ENCODE data around the gene NME7.

NME7 gene

DNA sequence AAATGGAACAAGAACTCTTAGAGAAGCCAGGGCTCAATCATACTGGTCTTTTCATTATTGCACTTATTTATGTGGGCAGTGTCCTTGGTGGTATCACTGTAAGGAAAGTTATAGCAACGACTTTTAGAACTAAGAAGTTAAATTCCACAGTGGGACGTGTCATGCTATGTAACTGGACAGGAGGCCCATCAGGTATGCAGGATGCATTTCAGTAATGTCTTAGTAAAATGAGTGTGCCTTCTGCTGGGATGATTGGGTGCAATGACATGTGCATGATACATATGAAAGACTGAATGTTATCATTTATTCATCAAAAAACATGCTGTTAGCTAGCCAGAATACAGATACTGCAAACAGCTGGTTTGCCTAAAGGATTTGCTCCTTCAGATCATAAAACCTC lies 268.0 kb downstream of the NME7 start:
- DNase-seq (ENCODE audit: low spot score in 2 of 2): no peak
- Mint-ChIP-seq H3K9me3 (no peaks in the 10 kb centered on the region), H3K36me3 (ENCODE audit: insufficient read depth) (peaks cover 1% of the 10 kb centered on the region), H3K27me3 (no peaks in the 10 kb centered on the region), H3K27ac (ENCODE audit: low read depth) (no peak overlapping the region), H3K4me3 (no peak overlapping the region), H3K4me1 (no peaks in the 10 kb centered on the region)
- ATAC-seq (replicated peaks; ENCODE audit: extremely low read depth, poor library complexity, severe bottlenecking): no peak

DNA sequence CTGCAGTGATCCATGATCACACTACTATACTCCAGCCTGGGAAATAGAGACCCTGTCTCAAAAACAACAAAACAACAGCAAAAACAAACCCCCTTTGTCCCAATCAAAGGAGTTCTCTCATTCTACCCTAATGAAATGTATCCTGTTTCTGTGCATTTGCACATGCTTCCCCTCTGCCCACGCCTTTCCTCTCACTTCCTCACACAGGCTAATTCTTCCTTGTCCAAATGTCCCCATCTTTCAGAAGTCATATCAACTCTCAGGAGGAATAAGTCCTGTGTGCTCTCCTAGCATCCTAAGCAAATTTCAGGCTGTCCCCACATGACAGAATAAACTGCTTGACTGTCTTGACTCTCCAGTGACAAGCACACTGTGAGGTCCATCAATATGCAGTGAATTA lies 269.2 kb downstream of the NME7 start:
- H3K4me1 Mint-ChIP-seq: no peaks in the 10 kb centered on the region
- DNase-seq (ENCODE audit: low spot score in 2 of 2): no peak
- H3K27ac Mint-ChIP-seq (ENCODE audit: low read depth): no peak overlapping the region
- no peak overlapping the region for H3K4me3 Mint-ChIP-seq
- H3K27me3 Mint-ChIP-seq: no peaks in the 10 kb centered on the region
- ATAC-seq (replicated peaks; ENCODE audit: extremely low read depth, poor library complexity, severe bottlenecking): no peak
- peaks cover 1% of the 10 kb centered on the region for H3K36me3 Mint-ChIP-seq (ENCODE audit: insufficient read depth)
- no peaks in the 10 kb centered on the region for H3K9me3 Mint-ChIP-seq

DNA sequence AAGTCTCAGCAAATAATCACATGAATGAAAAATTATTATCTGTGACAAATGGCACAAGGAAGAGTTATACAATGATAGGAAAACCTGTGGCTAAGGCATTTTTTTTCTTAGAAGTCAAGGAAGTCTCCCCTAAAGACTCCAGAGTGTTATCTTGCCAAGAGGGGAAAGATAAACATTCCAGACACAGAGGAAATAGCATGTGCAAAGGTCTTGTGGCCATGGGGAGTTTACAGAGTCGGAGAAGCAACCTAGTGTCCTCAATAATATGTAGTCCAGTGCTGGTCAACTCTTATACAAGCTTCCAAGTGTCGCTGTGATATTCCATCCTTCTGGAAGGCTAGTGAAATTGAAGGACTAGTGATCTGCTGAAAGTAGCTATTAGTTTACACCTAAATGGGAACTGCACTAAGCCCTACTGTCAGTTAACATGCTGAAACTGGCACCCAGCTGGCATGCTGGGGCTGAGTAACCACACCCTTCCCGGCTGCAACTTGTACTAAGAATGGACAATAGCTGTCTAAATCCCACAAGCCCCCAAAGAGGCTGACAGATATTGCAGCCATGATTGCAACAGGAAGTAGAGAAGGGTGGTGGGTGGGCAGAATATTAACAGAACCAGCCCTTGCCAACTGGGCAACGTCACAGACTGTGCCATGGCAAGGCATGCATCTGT lies 272.6 kb downstream of the NME7 start:
- peaks cover 1% of the 10 kb centered on the region for H3K36me3 Mint-ChIP-seq (ENCODE audit: insufficient read depth)
- H3K9me3 Mint-ChIP-seq: no peaks in the 10 kb centered on the region
- no peaks in the 10 kb centered on the region for H3K4me1 Mint-ChIP-seq
- ATAC-seq (replicated peaks; ENCODE audit: extremely low read depth, poor library complexity, severe bottlenecking) (no peak), DNase-seq (ENCODE audit: low spot score in 2 of 2) (no peak)
- no peaks in the 10 kb centered on the region for H3K27me3 Mint-ChIP-seq
- H3K4me3 Mint-ChIP-seq: no peak overlapping the region
- no peak overlapping the region for H3K27ac Mint-ChIP-seq (ENCODE audit: low read depth)

DNA sequence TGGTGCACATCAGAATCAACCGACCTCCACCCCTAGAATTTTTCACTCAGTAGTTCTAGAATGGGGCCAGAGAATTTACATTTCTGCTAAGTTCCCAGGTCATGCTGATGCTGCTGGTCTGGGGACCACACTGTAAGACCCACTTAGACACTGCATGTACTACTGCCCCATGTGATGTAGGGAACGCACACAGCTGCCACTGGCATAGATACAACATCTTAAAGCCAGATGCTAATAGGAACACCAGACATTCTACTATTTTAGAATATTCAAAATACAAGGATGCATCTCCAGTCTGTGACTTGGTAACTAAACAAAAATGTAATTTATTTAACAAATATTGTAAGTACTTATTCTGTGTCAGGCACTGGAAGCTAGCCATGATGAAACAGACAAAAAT lies 275.2 kb downstream of the NME7 start:
- Mint-ChIP-seq H3K27ac (ENCODE audit: low read depth) (no peak overlapping the region), H3K4me1 (peaks cover 1% of the 10 kb centered on the region), H3K9me3 (no peaks in the 10 kb centered on the region), H3K36me3 (ENCODE audit: insufficient read depth) (no peaks in the 10 kb centered on the region), H3K27me3 (no peaks in the 10 kb centered on the region), H3K4me3 (no peak overlapping the region)
- no peak for ATAC-seq (replicated peaks; ENCODE audit: extremely low read depth, poor library complexity, severe bottlenecking)
- no peak for DNase-seq (ENCODE audit: low spot score in 2 of 2)

DNA sequence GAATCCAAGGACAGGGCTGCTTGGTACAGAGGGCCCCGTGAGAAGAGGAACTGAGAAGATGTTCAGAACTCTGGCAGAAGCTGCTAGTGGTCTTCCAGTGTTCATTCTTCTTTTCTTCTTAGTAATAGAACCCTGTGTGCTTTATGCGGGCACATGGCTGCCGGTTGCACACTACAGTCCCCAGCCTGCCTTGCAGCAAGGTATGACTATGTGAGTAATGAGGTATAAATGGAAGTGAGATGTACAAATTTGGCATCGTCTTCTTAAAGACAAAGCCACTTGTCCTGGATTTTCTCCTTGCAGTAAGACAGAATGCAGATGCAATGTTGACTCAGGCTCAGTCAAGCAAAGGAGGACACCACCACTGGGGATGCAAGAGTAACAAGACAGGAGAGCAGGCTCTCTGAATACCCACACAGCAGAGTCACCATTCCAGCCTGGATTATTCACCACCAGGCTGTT lies 276.1 kb downstream of the NME7 start:
- no peaks in the 10 kb centered on the region for H3K9me3 Mint-ChIP-seq
- H3K27me3 Mint-ChIP-seq: no peaks in the 10 kb centered on the region
- H3K27ac Mint-ChIP-seq (ENCODE audit: low read depth): no peak overlapping the region
- peaks cover 10% of the 10 kb centered on the region for H3K4me1 Mint-ChIP-seq
- no peak for ATAC-seq (replicated peaks; ENCODE audit: extremely low read depth, poor library complexity, severe bottlenecking)
- no peak overlapping the region for H3K4me3 Mint-ChIP-seq
- DNase-seq (ENCODE audit: low spot score in 2 of 2): no peak
- no peaks in the 10 kb centered on the region for H3K36me3 Mint-ChIP-seq (ENCODE audit: insufficient read depth)

DNA sequence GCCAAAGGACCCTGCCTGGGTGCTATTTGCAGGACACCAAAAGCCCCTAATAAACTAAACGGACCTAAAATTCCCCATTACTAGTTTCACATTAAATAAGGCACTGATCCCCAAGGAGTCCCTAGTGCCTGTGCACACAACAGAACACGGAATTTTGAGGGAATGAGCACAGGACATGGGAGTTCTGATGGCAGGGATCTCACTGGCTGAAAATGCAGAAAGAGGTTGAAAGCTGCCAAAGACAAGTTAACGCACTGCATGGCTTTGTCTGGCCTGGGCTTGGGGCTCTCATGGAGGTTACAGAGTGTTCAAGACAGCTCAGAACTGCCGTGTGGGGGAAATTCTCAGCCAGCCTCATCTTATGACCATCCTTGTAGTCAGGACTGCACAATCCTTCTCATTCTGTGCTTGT lies 276.7 kb downstream of the NME7 start:
- ATAC-seq (replicated peaks; ENCODE audit: extremely low read depth, poor library complexity, severe bottlenecking): no peak
- no peaks in the 10 kb centered on the region for H3K36me3 Mint-ChIP-seq (ENCODE audit: insufficient read depth)
- H3K4me3 Mint-ChIP-seq: no peak overlapping the region

DNA sequence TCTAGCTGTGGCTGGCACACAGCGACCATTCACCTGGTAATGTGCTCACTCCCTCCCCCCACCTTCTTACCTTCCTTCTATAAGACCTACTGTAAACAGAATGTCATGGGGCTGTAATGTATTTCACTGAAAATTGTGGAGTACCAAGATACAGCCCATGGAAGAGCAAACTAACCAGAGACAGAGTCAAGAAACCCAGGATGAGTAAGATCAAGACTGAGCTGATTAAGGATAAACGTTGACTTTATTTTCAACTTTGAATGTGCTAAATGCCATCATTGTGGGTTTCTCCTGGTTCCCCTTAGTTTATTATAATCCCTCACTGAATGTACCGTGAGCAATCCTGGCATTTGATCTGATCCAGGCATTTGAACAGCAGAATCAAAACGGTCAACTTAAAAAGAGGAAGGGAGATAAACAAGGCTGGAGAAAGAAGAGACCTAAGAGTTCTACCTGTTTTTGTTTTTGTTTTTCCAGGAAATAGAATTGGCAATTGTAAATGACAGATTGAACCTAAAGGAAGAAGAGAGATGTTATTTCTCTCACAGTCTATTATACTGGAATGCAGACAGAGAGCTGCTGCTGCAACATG lies 277.2 kb downstream of the NME7 start:
- H3K36me3 Mint-ChIP-seq (ENCODE audit: insufficient read depth): no peaks in the 10 kb centered on the region
- H3K4me1 Mint-ChIP-seq: peaks cover 11% of the 10 kb centered on the region
- no peak overlapping the region for H3K27ac Mint-ChIP-seq (ENCODE audit: low read depth)
- ATAC-seq (replicated peaks; ENCODE audit: extremely low read depth, poor library complexity, severe bottlenecking): no peak
- no peaks in the 10 kb centered on the region for H3K9me3 Mint-ChIP-seq
- H3K4me3 Mint-ChIP-seq: no peak overlapping the region
- no peak for DNase-seq (ENCODE audit: low spot score in 2 of 2)
- H3K27me3 Mint-ChIP-seq: no peaks in the 10 kb centered on the region

More for the DNA sequence above, 276.7 kb downstream of the NME7 start:
- H3K9me3 Mint-ChIP-seq: no peaks in the 10 kb centered on the region
- H3K27me3 Mint-ChIP-seq: no peaks in the 10 kb centered on the region
- no peak for DNase-seq (ENCODE audit: low spot score in 2 of 2)
- peaks cover 11% of the 10 kb centered on the region for H3K4me1 Mint-ChIP-seq
- H3K27ac Mint-ChIP-seq (ENCODE audit: low read depth): no peak overlapping the region

DNA sequence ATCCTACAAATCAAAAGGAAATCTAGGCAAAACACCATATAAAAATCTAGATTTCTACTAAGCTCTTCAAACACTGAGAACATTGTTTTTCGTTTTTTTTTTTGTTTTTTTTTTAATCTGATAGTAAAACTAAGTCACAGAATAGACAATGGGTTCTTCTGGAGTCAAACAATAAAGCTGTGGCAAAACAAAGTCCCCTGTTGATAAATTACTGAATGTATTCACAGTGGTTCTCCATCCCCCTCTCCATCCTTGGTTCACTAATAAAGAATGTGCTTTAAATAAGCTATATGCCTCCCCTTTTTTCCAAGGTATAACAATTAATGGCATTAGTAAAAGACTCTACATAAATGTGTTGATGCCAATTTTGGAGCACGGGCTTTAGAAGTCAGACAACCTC lies 277.8 kb downstream of the NME7 start:
- H3K4me1 Mint-ChIP-seq: peaks cover 11% of the 10 kb centered on the region
- no peaks in the 10 kb centered on the region for H3K9me3 Mint-ChIP-seq
- H3K36me3 Mint-ChIP-seq (ENCODE audit: insufficient read depth): no peaks in the 10 kb centered on the region
- no peak overlapping the region for H3K27ac Mint-ChIP-seq (ENCODE audit: low read depth)
- no peak overlapping the region for H3K4me3 Mint-ChIP-seq
- ATAC-seq (replicated peaks; ENCODE audit: extremely low read depth, poor library complexity, severe bottlenecking) (no peak), DNase-seq (ENCODE audit: low spot score in 2 of 2) (no peak)
- H3K27me3 Mint-ChIP-seq: no peaks in the 10 kb centered on the region

DNA sequence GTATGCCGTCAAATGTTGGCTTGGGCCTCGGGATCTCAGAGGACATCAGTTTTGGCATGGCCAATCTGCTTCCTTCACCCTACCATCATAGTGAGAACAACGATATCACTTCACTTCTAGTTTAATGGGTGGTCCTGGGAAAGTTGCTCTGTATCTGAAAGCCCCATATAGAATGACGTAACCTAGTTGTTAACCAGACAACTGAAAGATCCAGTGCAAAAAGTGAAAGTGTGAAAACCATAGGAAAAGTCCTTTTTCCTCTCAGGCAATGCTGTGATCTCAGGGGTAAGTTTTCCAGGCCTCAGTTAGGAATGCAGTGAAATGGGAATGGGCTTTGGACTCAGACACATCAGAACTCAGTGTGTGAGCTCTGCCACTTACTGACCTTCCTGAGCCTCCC lies 279.7 kb downstream of the NME7 start:
- no peak for DNase-seq (ENCODE audit: low spot score in 2 of 2)
- Mint-ChIP-seq H3K27me3 (no peaks in the 10 kb centered on the region), H3K9me3 (no peaks in the 10 kb centered on the region), H3K36me3 (ENCODE audit: insufficient read depth) (no peaks in the 10 kb centered on the region), H3K27ac (ENCODE audit: low read depth) (no peak overlapping the region), H3K4me3 (no peak overlapping the region), H3K4me1 (peaks cover 11% of the 10 kb centered on the region)
- ATAC-seq (replicated peaks; ENCODE audit: extremely low read depth, poor library complexity, severe bottlenecking): no peak

DNA sequence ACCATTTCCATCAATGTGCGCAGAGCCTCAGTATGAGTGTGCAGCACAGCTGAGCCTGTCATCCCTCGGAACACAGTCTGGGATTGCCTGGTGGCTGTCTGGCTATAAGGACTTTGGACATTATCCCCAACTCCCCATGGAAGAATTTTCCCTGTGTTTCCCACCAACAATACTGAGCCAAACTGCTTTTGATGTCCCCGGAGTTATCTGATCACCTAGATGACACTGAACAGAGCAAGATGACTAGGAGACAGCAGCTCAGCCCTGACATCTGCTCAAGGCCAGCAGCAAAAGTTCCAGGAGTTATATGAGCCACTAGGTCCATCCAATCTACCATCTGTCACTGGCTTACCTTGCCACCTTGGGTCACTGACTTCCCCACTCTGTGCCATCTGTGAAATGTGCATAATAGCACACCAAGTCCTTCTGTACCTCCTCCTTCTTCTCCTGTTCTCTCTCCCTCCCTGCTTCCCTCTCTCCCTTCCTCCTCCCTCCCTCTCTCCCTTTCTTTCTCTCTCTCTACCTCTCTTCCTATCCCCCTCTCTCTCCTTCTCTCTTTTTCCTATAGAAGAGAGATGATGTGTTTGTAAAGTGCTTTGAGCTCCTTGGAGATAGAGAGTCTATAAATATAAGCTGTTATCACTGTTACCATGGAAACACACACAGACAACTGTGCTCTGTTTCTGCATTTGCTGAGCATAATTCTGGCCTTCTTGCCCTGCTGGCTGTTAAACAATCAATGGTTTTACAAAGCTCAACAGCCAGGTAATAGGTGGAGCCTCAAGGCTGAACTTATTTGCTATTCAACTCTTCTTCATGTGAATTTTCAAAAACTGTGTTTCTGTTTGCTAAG lies 280.8 kb downstream of the NME7 start:
- H3K4me3 Mint-ChIP-seq: no peak overlapping the region
- peaks cover 11% of the 10 kb centered on the region for H3K4me1 Mint-ChIP-seq
- no peaks in the 10 kb centered on the region for H3K9me3 Mint-ChIP-seq
- no peak for DNase-seq (ENCODE audit: low spot score in 2 of 2)
- no peaks in the 10 kb centered on the region for H3K36me3 Mint-ChIP-seq (ENCODE audit: insufficient read depth)
- peak; percentile 19 for ATAC-seq (replicated peaks; ENCODE audit: extremely low read depth, poor library complexity, severe bottlenecking)
- H3K27ac Mint-ChIP-seq (ENCODE audit: low read depth): peak overlapping the region; percentile 27
- no peaks in the 10 kb centered on the region for H3K27me3 Mint-ChIP-seq

DNA sequence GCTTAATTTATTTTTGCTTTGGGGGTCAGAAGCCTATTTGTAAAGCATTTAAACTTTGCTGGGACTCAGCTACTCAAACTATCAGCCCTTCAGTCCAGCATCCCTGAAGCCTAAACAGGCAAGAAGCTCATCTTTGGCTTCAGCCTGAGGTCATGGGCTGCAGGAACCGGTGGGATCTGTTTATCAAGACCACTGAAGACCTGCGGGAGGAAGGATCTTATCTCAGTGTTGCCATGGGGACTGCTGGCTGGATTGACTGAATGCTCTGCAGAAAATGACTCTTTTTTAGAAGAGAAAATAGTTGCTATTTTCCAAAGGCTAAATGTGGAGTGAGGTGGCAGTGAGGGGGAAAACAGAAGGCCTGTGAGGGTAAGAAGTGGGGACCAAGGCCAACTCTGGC lies 281.7 kb downstream of the NME7 start:
- H3K27ac Mint-ChIP-seq (ENCODE audit: low read depth): no peak overlapping the region
- no peaks in the 10 kb centered on the region for H3K9me3 Mint-ChIP-seq
- no peaks in the 10 kb centered on the region for H3K36me3 Mint-ChIP-seq (ENCODE audit: insufficient read depth)
- ATAC-seq (replicated peaks; ENCODE audit: extremely low read depth, poor library complexity, severe bottlenecking) (no peak), DNase-seq (ENCODE audit: low spot score in 2 of 2) (no peak)
- peaks cover 11% of the 10 kb centered on the region for H3K4me1 Mint-ChIP-seq
- H3K4me3 Mint-ChIP-seq: no peak overlapping the region
- H3K27me3 Mint-ChIP-seq: no peaks in the 10 kb centered on the region

Measured in central memory CD8-positive, alpha-beta T cell (primary cell).